Testis (tissue), 3 donors: ENCODE data around the gene ANKHD1. TPM values are rescaled to one million over a fixed set of nuclear protein-coding genes. Genes with fewer than 3 reads are reported as not detected.
"Not testable (repeated sequence)": the region's sequence is repeated elsewhere in the genome, so short reads cannot be mapped to it uniquely, and the experiment has no call there.

ENCODE experiments used
- DNase-seq: peaks from one replicate; pipeline ENCODE4 v3.0.0-alpha.2; 2019
- H3K27ac ChIP-seq, 2 donors: fragments of 200-600 bp; sonication (generic); one replicate each; pipeline ENCODE4 v1.5.1; 2019
- H3K27me3 ChIP-seq: fragments of 200-600 bp; sonication (generic); one replicate; pipeline ENCODE4 v1.5.1; 2019
- H3K36me3 ChIP-seq: fragments of 200-600 bp; sonication (generic); one replicate; pipeline ENCODE4 v1.5.1; 2017; ENCODE audit warnings: low read depth; ENCODE audit errors: missing control alignments
- H3K4me1 ChIP-seq: fragments of 200-600 bp; sonication (generic); one replicate; pipeline ENCODE4 v1.5.1; 2019
- H3K4me3 ChIP-seq, 2 donors: fragments of 200-600 bp; sonication (generic); one replicate each; pipeline ENCODE4 v1.5.1; 2017 to 2019
- H3K9me3 ChIP-seq: fragments of 200-600 bp; sonication (generic); one replicate; pipeline ENCODE4 v1.5.1; 2017
- CTCF ChIP-seq, 3 experiments: fragments of 450-650 bp in 2 of 3; fragments of 200-600 bp in 1 of 3; sonication (generic) in 1 of 3; IDR thresholded peaks; one replicate each; pipeline ENCODE4 v1.5.1; 2016 to 2019; ENCODE audit warnings: antibody characterized with exemption in 3 of 3, mild to moderate bottlenecking in 2 of 3, moderate library complexity in 1 of 3
- POLR2A ChIP-seq: fragments of 450-650 bp; IDR thresholded peaks from one replicate; pipeline ENCODE4 v1.6.1; 2017; ENCODE audit warnings: antibody characterized with exemption, mild to moderate bottlenecking, moderate library complexity
- whole genome bisulfite sequencing, 2 donors: methylation state at CpG; one replicate each; pipeline ENCODE4 v1.1.5; 2018; 5-methylcytosine and 5-hydroxymethylcytosine counted together
- intact Hi-C: fragments of 100-400 bp; cut with DNase I; formaldehyde crosslinking; loops from one replicate; pipeline ENCODE4 v1.15.1; 2023; ENCODE audit warnings: low total_unique reads
- polyA plus RNA-seq: library from polyadenylated mRNA; stranded (reverse); fragments of 350-450 nt; fragmentation: Illumina TruSeq; extraction: RNeasy Lipid Tissue Mini Kit (QIAGEN cat#74804); gene quantifications from one replicate; pipeline ENCODE4 v1.2.3, GENCODE V29; 2014; ENCODE audit warnings: low read depth, low replicate concordance; ENCODE audit not compliant: insufficient read depth
- total RNA-seq, 2 donors: library from RNA; depleted of rRNA; stranded (reverse); fragments of >200 nt; gene quantifications; one replicate each; pipeline ENCODE4 v1.2.3, GENCODE V29; 2016

ANKHD1 gene
- total and polyA plus RNA-seq, 3 donors from 2014 or later, result 70.0 to 172 (median 170) TPM

- H3K4me1 ChIP-seq, result no peaks in the 10 kb centered on the region
- no peak overlapping the region for H3K27ac ChIP-seq
- no peak for TF ChIP-seq CTCF (IDR thresholded peaks at IDR 0.05)
- TF ChIP-seq POLR2A, result no peak
- 64 to 93% methylated on average over 1 of the region's 1 CpG for WGBS, 2 donors
- intact Hi-C loops, result no loop called here
- no peak for DNase-seq
- no peaks in the 10 kb centered on the region for H3K27me3 ChIP-seq
- H3K36me3 ChIP-seq, result no peaks in the 10 kb centered on the region
- H3K9me3 ChIP-seq, result no peaks in the 10 kb centered on the region
- H3K4me3 ChIP-seq, result no peak overlapping the region
Observed at GRCh38 chr5:140413230-140413629, 11.6 kb downstream of the ANKHD1 start.

GRCh38 chr5:140417235-140417634 is 15.6 kb downstream of the ANKHD1 start:
- Histone ChIP-seq H3K4me3 (no peak overlapping the region), H3K9me3 (no peaks in the 10 kb centered on the region), H3K4me1 (no peaks in the 10 kb centered on the region), H3K36me3 (no peaks in the 10 kb centered on the region), H3K27me3 (no peaks in the 10 kb centered on the region), H3K27ac (no peak overlapping the region)
- intact Hi-C loops, result no loop called here
- 91 to 96% methylated on average over 2 of the region's 2 CpGs for WGBS, 2 donors
- no peak for DNase-seq
- TF ChIP-seq CTCF (IDR thresholded peaks at IDR 0.05) (no peak), POLR2A (no peak)

- intact Hi-C loops, result no loop called here
- no peaks in the 10 kb centered on the region for H3K27me3 ChIP-seq
- no peak overlapping the region for H3K27ac ChIP-seq
- no peaks in the 10 kb centered on the region for H3K36me3 ChIP-seq
- WGBS, 2 donors, result 100% methylated on average over 1 of the region's 1 CpG
- H3K4me1 ChIP-seq, result no peaks in the 10 kb centered on the region
- no peak for DNase-seq
- TF ChIP-seq POLR2A (no peak), CTCF (IDR thresholded peaks at IDR 0.05) (no peak)
- H3K9me3 ChIP-seq, result no peaks in the 10 kb centered on the region
- no peak overlapping the region for H3K4me3 ChIP-seq
Observed at GRCh38 chr5:140418862-140419520, 17.4 kb downstream of the ANKHD1 start.

- intact Hi-C loops, result no loop called here
- no peak for DNase-seq
- TF ChIP-seq POLR2A (no peak), CTCF (IDR thresholded peaks at IDR 0.05) (no peak)
- H3K4me1 ChIP-seq, result peaks cover 3% of the 10 kb centered on the region
- H3K36me3 ChIP-seq, result no peaks in the 10 kb centered on the region
- no peaks in the 10 kb centered on the region for H3K27me3 ChIP-seq
- WGBS, 2 donors, result 94 to 97% methylated on average over 4 of the region's 4 CpGs
- H3K27ac ChIP-seq, result no peak overlapping the region
- no peaks in the 10 kb centered on the region for H3K9me3 ChIP-seq
- H3K4me3 ChIP-seq, result no peak overlapping the region
Observed at GRCh38 chr5:140420226-140420570, 18.6 kb downstream of the ANKHD1 start.

- intact Hi-C loops, result no loop called here
- Histone ChIP-seq H3K36me3 (no peaks in the 10 kb centered on the region), H3K9me3 (no peaks in the 10 kb centered on the region), H3K4me1 (peaks cover 3% of the 10 kb centered on the region), H3K4me3 (no peak overlapping the region), H3K27ac (no peak overlapping the region), H3K27me3 (no peaks in the 10 kb centered on the region)
- TF ChIP-seq POLR2A (no peak), CTCF (IDR thresholded peaks at IDR 0.05) (no peak)
- DNase-seq, result no peak
- WGBS, 2 donors, result 91 to 95% methylated on average over 5 of the region's 5 CpGs
Observed at GRCh38 chr5:140420665-140421361, 19.2 kb downstream of the ANKHD1 start.

GRCh38 chr5:140421375-140421774 is 19.7 kb downstream of the ANKHD1 start:
- H3K4me3 ChIP-seq, H3K27me3 ChIP-seq, DNase-seq, H3K4me1 ChIP-seq, H3K9me3 ChIP-seq, H3K27ac ChIP-seq, H3K36me3 ChIP-seq, intact Hi-C loops: not testable (repeated sequence)
- 89 to 91% methylated on average over 7 of the region's 7 CpGs for WGBS, 2 donors
